Measurements from ENCODE around the gene TFEB.
A peak's percentile ranks its signal among the peaks of the same experiment; 100 is the strongest.

Gene TFEB

GRCh38 chr6:41728073-41728936 lies 7.1 kb downstream of the TFEB start:
- Mint-ChIP-seq H3K27me3 (ENCODE audit: low read depth) (peaks cover 17% of the 10 kb centered on the region), H3K4me3 (no peak overlapping the region), H3K9me3 (no peaks in the 10 kb centered on the region), H3K27ac (no peak overlapping the region), H3K4me1 (peaks cover 7% of the 10 kb centered on the region), H3K36me3 (ENCODE audit: low read depth) (no peaks in the 10 kb centered on the region)
- TF ChIP-seq CTCF (IDR thresholded peaks at IDR 0.05; ENCODE audit: unreplicated experiment in 3 of 3): no peak

- Mint-ChIP-seq H3K27me3 (ENCODE audit: low read depth) (peaks cover 19% of the 10 kb centered on the region), H3K36me3 (ENCODE audit: low read depth) (no peaks in the 10 kb centered on the region), H3K4me3 (no peak overlapping the region), H3K27ac (no peak overlapping the region), H3K9me3 (no peaks in the 10 kb centered on the region), H3K4me1 (peaks cover 7% of the 10 kb centered on the region)
- TF ChIP-seq CTCF (IDR thresholded peaks at IDR 0.05; ENCODE audit: unreplicated experiment in 3 of 3): no peak
These were observed 7.7 kb downstream of the TFEB start for GRCh38 chr6:41727705-41728072.

GRCh38 chr6:41726876-41727275 lies 8.5 kb downstream of the TFEB start:
- no peaks in the 10 kb centered on the region for H3K36me3 Mint-ChIP-seq (ENCODE audit: low read depth)
- no peak for TF ChIP-seq CTCF (IDR thresholded peaks at IDR 0.05; ENCODE audit: unreplicated experiment in 3 of 3)
- H3K4me1 Mint-ChIP-seq: peaks cover 7% of the 10 kb centered on the region
- peaks cover 14% of the 10 kb centered on the region for H3K27me3 Mint-ChIP-seq (ENCODE audit: low read depth)
- no peaks in the 10 kb centered on the region for H3K9me3 Mint-ChIP-seq
- peak overlapping the region in 1 of 3 experiments; percentile 42 for H3K4me3 Mint-ChIP-seq
- no peak overlapping the region for H3K27ac Mint-ChIP-seq

GRCh38 chr6:41724586-41725501 lies 10.6 kb downstream of the TFEB start:
- Mint-ChIP-seq H3K27me3 (ENCODE audit: low read depth) (peaks cover 7% of the 10 kb centered on the region), H3K4me1 (peaks cover 7% of the 10 kb centered on the region), H3K36me3 (ENCODE audit: low read depth) (no peaks in the 10 kb centered on the region), H3K4me3 (no peak overlapping the region), H3K27ac (no peak overlapping the region), H3K9me3 (no peaks in the 10 kb centered on the region)
- TF ChIP-seq CTCF (IDR thresholded peaks at IDR 0.05; ENCODE audit: unreplicated experiment in 3 of 3): no peak

- H3K9me3 Mint-ChIP-seq: no peaks in the 10 kb centered on the region
- peaks cover 7% of the 10 kb centered on the region for H3K4me1 Mint-ChIP-seq
- no peaks in the 10 kb centered on the region for H3K36me3 Mint-ChIP-seq (ENCODE audit: low read depth)
- peaks cover 7% of the 10 kb centered on the region for H3K27me3 Mint-ChIP-seq (ENCODE audit: low read depth)
- H3K4me3 Mint-ChIP-seq: no peak overlapping the region
- H3K27ac Mint-ChIP-seq: peak overlapping the region in 1 of 3 experiments; percentile 22
- no peak for TF ChIP-seq CTCF (IDR thresholded peaks at IDR 0.05; ENCODE audit: unreplicated experiment in 3 of 3)
These were observed 11.2 kb downstream of the TFEB start for GRCh38 chr6:41724228-41724580.
